IPS-18a (cell line): ENCODE results near the gene ACAP2.
"Not testable (repeated sequence)": the region's sequence is repeated elsewhere in the genome, so short reads cannot be mapped to it uniquely, and the experiment has no call there.

ENCODE experiments used
- H3K27ac ChIP-seq: one replicate; pipeline ENCODE4 v1.5.1; 2013; ENCODE audit warnings: low read length
- H3K27me3 ChIP-seq: one replicate; pipeline ENCODE4 v1.6.1; 2013; ENCODE audit warnings: mild to moderate bottlenecking, low read length; ENCODE audit not compliant: control insufficient read depth, insufficient read depth
- H3K36me3 ChIP-seq: one replicate; pipeline ENCODE4 v1.6.1; 2013; ENCODE audit warnings: low read depth, low read length; ENCODE audit not compliant: control insufficient read depth
- H3K4me1 ChIP-seq: one replicate; pipeline ENCODE4 v1.6.1; 2013; ENCODE audit warnings: low read depth, low read length; ENCODE audit not compliant: control insufficient read depth
- H3K4me3 ChIP-seq: one replicate; pipeline ENCODE4 v1.5.1; 2013; ENCODE audit warnings: low read length
- H3K9ac ChIP-seq: one replicate; pipeline ENCODE4 v1.6.1; 2013; ENCODE audit warnings: mild to moderate bottlenecking, low read length, moderate library complexity
- H3K9me3 ChIP-seq: one replicate; pipeline ENCODE4 v1.6.1; 2013; ENCODE audit warnings: low read depth, low read length; ENCODE audit not compliant: control insufficient read depth

ACAP2 gene

GRCh38 chr3:195384952-195385351, 57.9 kb downstream of the ACAP2 start:
- no peak overlapping the region for H3K9ac ChIP-seq
- peaks cover 40% of the 10 kb centered on the region for H3K4me1 ChIP-seq
- no peak overlapping the region for H3K27ac ChIP-seq
- no peaks in the 10 kb centered on the region for H3K36me3 ChIP-seq
- no peak overlapping the region for H3K4me3 ChIP-seq
- H3K27me3 ChIP-seq, result no peaks in the 10 kb centered on the region
- no peaks in the 10 kb centered on the region for H3K9me3 ChIP-seq

DNA sequence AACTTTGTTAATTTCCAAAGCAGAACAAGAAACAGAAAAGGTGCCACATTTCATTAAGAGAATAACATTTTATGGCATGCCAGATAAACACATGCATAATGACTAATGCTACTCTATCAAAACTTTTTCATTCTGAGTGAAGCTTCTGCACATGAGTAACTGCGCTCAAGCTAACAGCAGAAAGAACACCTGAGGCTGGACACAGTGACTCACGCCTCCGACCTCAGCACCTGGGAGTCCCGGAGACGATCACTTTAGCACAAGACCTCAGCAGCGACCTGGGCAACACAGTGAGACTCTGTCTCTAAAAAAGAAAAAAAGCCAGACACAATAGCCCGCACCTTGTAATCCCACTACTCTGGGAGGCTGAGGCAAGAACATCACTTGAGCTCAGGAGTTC, 70.6 kb downstream of the ACAP2 start:
- no peaks in the 10 kb centered on the region for H3K36me3 ChIP-seq
- H3K9me3 ChIP-seq, result no peaks in the 10 kb centered on the region

DNA sequence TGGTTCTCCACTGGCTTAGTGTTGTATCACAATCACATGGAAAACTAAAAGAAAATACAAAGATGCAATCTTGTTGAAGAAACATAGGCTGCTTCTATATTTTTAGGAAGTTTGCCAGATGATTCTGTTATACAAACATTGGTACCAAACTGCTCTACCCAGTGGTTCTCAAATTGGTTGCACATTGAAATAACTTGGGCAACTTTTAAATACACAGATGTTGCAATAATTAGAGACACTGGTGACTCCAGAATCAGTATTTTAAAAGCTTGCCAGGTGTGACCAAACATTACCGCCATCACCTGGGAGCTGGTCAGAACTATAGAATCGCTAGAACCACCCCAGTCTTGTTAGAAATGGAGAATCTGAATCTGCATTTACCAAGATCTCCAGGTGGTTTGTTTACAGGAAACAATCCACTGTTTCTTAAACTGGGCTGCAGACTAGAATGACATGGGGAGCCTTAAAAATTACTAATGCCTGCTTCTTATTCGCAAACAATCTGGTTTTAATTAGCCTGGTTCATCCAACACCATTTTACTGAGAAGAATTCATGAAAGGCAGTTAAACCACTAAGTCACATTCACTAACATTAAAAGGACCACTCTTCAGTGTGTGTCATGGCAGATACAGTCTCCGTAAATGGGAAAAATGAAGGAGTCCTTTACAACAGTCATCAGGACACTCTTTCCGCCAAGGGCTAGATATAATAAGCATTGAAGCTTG, 76.5 kb downstream of the ACAP2 start:
- Histone ChIP-seq H3K9ac (no peak overlapping the region), H3K4me1 (no peaks in the 10 kb centered on the region)

More for the DNA sequence above, 70.6 kb downstream of the ACAP2 start:
- no peaks in the 10 kb centered on the region for H3K27me3 ChIP-seq
- H3K9ac ChIP-seq, result no peak overlapping the region
- no peak overlapping the region for H3K4me3 ChIP-seq
- no peak overlapping the region for H3K27ac ChIP-seq
- H3K4me1 ChIP-seq, result no peaks in the 10 kb centered on the region

DNA sequence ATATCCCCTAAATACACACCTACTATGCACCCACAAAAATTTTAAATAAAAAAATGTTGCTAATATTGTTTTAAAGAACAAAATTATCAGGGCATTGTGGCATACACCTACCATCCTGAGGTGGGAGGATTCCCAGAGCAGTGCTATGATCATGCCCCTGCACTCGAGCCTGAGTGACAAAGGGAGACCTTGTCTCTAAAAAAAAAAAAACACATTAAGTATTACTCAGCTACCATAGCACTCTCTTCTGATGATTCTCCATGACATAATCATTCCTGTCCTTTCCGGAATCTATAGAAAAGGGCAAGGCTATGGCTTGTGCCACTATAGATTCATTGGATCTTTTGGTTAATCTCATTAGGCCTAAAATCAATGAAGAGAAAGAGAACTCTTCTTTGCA, 77.4 kb downstream of the ACAP2 start:
- no peak overlapping the region for H3K9ac ChIP-seq
- no peak overlapping the region for H3K4me3 ChIP-seq
- H3K36me3 ChIP-seq, result no peaks in the 10 kb centered on the region
- H3K4me1 ChIP-seq, result no peaks in the 10 kb centered on the region
- H3K9me3 ChIP-seq, result no peaks in the 10 kb centered on the region
- H3K27me3 ChIP-seq, result no peaks in the 10 kb centered on the region
- no peak overlapping the region for H3K27ac ChIP-seq

More for the DNA sequence above, 76.5 kb downstream of the ACAP2 start:
- Histone ChIP-seq H3K36me3 (no peaks in the 10 kb centered on the region), H3K4me3 (no peak overlapping the region), H3K27ac (no peak overlapping the region), H3K27me3 (no peaks in the 10 kb centered on the region), H3K9me3 (no peaks in the 10 kb centered on the region)

DNA sequence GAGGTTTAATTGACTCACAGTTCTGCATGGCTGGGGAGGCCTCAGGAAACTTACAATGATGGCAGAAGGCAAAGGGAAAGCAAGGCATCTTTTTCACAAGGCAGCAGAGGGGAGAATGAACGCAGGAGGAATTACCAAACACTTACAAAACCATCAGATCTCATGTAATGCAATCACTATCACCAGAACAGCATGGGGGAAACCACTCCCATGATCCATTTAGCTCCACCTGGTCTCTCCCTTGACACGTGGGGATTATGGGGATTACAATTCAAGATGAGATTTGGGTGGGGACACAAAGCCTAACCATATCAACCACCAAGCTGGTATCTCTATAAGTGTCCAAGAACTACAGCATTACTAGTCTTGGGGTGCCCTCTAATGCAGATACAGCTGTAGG, 85.0 kb downstream of the ACAP2 start:
- not testable (repeated sequence) for H3K9me3 ChIP-seq, H3K27ac ChIP-seq, H3K4me3 ChIP-seq, H3K27me3 ChIP-seq, H3K9ac ChIP-seq, H3K36me3 ChIP-seq, H3K4me1 ChIP-seq

- Histone ChIP-seq H3K27ac (no peak overlapping the region), H3K27me3 (no peaks in the 10 kb centered on the region), H3K4me1 (no peaks in the 10 kb centered on the region), H3K9ac (no peak overlapping the region), H3K4me3 (no peak overlapping the region), H3K9me3 (no peaks in the 10 kb centered on the region), H3K36me3 (no peaks in the 10 kb centered on the region)
Observed at GRCh38 chr3:195356151-195357086, 86.4 kb downstream of the ACAP2 start.

DNA sequence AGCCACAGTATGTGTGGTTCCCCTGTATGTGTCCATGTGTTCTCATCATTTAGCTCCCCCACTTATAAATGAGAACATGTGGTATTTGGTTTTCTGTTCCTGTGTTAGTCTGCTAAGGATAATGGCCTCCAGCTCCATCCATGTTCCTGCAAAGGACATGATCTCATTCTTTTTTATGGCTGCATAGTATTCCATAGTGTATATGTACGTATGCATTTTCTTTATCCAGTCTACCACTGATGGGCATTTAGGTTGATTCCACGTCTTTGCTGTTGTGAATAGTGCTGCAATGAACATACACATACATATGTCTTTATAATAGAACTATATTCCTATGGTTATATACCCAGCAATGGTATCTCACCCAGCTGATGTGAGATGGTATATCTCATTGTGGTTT, 88.8 kb downstream of the ACAP2 start:
- not testable (repeated sequence) for H3K4me1 ChIP-seq, H3K9me3 ChIP-seq, H3K27me3 ChIP-seq, H3K36me3 ChIP-seq, H3K9ac ChIP-seq, H3K4me3 ChIP-seq, H3K27ac ChIP-seq

DNA sequence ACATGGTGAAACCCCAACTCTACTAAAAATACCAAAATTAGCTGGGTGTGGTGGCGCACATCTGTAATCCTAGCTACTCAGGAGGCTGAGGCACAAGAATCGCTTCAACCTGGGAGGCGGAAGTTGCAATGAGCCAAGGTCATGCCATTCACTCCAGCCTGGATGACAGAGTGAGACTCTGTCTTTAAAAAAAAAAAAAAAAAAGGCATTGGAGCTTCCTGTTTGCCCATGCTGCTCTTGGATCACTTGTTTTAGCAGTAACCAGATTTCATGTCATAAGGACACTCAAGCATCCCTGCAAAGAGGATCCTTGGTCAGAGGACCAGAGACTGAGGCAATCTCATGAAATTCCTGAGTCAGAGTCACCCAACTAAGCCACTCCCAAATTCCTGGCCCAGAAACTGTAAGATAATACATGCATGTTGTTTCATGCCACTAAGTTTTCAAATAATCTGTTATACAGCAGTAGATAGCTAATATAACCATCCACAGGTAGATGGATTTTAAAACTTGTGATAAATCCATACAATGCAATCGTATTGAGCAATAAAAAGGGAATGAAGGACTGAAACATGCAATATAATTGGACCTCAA, 89.8 kb downstream of the ACAP2 start:
- Histone ChIP-seq H3K36me3 (no peaks in the 10 kb centered on the region), H3K4me3 (no peak overlapping the region), H3K9me3 (no peaks in the 10 kb centered on the region), H3K27ac (no peak overlapping the region), H3K9ac (no peak overlapping the region), H3K4me1 (no peaks in the 10 kb centered on the region), H3K27me3 (no peaks in the 10 kb centered on the region)

DNA sequence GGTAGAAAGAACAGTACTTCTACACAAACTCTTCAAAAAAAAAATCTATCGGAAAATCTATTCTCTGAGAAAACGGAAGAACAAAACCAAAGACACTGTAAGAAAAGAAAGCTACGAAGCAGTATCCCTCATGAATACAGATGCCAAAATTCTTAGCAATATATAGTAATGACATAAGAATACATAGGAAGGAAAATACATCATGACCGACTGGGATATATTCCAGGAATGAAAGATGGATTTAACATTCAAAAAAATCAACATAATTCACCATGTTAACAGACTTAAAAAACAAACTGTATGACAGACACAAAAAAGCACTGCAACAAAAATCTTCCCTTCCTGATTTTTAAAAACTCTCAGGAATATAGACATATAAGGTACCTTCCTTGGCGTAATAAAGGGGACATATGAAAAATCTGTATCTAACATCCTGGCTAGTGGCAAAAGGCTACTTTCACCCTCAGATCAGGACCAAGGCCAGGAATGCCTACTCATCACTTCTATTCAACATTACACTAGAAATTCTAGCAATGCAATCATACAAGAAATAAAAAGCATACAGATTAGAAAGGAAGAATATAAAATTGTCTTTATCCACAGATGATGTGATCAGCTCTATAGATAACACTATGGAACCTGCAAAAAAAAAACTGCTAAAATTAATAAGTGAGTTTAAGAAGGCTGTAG, 94.2 kb downstream of the ACAP2 start:
- Histone ChIP-seq H3K27ac (no peak overlapping the region), H3K9me3 (no peaks in the 10 kb centered on the region), H3K4me1 (no peaks in the 10 kb centered on the region), H3K4me3 (no peak overlapping the region), H3K36me3 (no peaks in the 10 kb centered on the region), H3K27me3 (no peaks in the 10 kb centered on the region), H3K9ac (no peak overlapping the region)

DNA sequence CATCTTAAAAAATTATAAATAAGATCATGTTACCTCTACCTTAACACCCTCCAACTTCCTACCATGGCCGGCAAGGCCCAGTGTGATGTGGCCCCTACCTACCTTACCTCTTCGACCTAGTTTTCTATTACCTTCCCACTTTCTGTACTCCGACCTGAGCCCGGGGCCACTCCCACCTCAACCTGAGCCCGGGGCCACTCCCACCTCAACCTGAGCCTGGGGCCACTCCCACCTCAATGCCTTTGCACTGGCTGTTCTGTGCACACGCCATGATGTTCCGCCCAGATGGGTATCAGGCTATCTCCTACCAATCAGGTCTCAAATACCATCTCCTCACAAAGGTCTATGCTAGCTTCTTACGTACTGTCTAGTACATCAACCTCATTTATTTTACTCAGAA, 105.1 kb downstream of the ACAP2 start:
- Histone ChIP-seq H3K9ac (no peak overlapping the region), H3K27ac (no peak overlapping the region), H3K4me1 (no peaks in the 10 kb centered on the region), H3K36me3 (no peaks in the 10 kb centered on the region), H3K4me3 (no peak overlapping the region), H3K27me3 (no peaks in the 10 kb centered on the region), H3K9me3 (no peaks in the 10 kb centered on the region)

DNA sequence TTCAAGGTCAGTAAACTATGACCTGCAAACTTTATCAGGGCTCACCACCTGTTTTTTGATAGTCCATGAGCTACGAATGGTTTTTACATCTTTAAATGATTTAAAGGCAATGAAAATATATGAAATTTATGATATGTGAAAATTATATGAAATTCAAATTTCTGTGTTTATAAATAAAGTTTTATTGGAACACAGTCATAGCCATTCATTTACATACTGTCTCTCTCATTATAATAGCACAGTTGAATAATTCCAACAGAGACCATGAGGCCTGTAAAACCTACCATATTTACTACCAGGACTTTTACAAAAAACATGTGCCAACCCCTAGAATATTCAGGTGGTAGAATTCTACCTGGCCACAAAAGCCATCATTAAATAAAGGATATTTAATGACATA, 107.9 kb downstream of the ACAP2 start:
- H3K4me1 ChIP-seq, result no peaks in the 10 kb centered on the region
- H3K27ac ChIP-seq, result no peak overlapping the region
- no peak overlapping the region for H3K9ac ChIP-seq
- H3K4me3 ChIP-seq, result no peak overlapping the region
- peaks cover 4% of the 10 kb centered on the region for H3K36me3 ChIP-seq
- H3K9me3 ChIP-seq, result no peaks in the 10 kb centered on the region
- no peaks in the 10 kb centered on the region for H3K27me3 ChIP-seq
